WI38 (cell line): Measurements from ENCODE around the gene PCSK5.

Experiments
- H3K4me3 ChIP-seq: 2 replicates; pipeline ENCODE4 v1.5.1; 2011; ENCODE audit warnings: low read depth, mild to moderate bottlenecking, control low read depth, low read length
- CTCF ChIP-seq: IDR thresholded peaks from 2 replicates; pipeline ENCODE4 v1.5.1; 2012; ENCODE audit warnings: low read depth, mild to moderate bottlenecking, control low read depth, low read length

The PCSK5 gene

GRCh38 chr9:76247426-76247825, 357.0 kb downstream of the PCSK5 start:
- H3K4me3 ChIP-seq: no peak overlapping the region
- no peak for TF ChIP-seq CTCF

DNA sequence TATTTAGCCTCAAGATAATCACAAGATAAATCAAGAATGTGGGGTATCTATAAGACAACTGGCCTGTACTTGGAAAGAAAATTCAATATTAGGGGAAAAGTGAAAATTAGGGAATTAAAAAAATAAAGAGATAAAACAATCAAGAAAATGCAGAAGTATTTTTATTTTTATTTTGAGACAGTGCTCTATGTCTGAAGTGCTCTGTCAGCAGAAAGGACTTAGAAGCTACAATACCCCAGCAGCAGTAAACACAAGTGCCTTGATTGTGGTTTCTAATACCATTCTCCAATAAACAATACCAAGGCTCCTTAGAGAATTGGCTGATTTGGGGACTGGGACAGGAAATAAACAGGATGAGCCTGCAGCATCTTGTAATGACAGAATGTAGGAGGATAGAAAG, 358.8 kb downstream of the PCSK5 start:
- H3K4me3 ChIP-seq: no peak overlapping the region
- TF ChIP-seq CTCF: no peak

- TF ChIP-seq CTCF: no peak
- peak overlapping the region; percentile 3 for H3K4me3 ChIP-seq
Measured at GRCh38 chr9:76255781-76256455, 365.4 kb downstream of the PCSK5 start.

DNA sequence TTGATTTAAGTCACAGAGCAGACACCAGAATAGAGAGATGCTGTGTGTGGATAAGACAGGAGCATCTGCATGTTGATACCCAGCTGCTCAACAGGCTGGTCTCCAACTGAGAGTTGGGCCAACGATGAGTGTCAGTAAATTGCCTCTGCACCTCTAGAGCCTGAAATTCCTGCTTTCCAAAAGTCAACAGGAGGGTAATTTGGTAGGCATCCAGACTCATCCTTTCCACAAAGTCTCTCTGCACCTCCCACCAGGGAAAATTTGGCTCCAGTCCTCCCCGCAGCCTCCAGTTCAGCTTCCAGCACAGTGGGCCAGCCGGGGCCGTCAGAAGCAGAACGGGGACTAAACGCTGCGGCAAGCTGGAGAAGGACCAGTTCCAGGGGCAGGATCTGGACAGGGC, 366.8 kb downstream of the PCSK5 start:
- TF ChIP-seq CTCF: no peak
- H3K4me3 ChIP-seq: no peak overlapping the region

- no peak for TF ChIP-seq CTCF
- H3K4me3 ChIP-seq: no peak overlapping the region
Measured at GRCh38 chr9:76266649-76267283, 376.3 kb downstream of the PCSK5 start.

GRCh38 chr9:76267284-76267652, 376.8 kb downstream of the PCSK5 start:
- H3K4me3 ChIP-seq: no peak overlapping the region
- TF ChIP-seq CTCF: no peak

DNA sequence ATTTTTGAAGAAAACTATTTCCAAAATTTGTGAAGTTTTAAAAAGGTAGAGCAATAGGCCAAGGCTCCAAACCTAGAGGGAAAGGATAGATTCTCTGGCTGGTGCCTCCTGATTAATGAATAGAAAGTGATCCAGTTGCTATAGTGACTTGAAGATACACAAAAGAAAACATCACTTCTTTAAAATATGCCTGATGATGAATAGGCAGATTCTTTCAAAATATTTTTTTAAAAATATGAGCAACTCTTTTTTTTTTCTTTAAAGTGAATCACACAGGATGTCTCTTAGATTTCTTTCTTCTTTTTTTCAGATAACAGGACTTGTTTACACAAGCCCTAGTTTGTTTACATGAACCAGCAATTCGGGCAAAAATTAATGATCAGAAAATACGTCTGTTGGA, 379.3 kb downstream of the PCSK5 start:
- H3K4me3 ChIP-seq: no peak overlapping the region
- no peak for TF ChIP-seq CTCF
